Measurements from ENCODE around the gene MRPL22.

The MRPL22 gene

GRCh38 chr5:154956712-154957111 is 15.8 kb downstream of the MRPL22 start:
- no peak for DNase-seq (ENCODE audit: low read depth)
- H3K4me3 ChIP-seq (ENCODE audit: control insufficient read depth, low read depth, low read length) = no peak overlapping the region
- TF ChIP-seq, protein P1, sequence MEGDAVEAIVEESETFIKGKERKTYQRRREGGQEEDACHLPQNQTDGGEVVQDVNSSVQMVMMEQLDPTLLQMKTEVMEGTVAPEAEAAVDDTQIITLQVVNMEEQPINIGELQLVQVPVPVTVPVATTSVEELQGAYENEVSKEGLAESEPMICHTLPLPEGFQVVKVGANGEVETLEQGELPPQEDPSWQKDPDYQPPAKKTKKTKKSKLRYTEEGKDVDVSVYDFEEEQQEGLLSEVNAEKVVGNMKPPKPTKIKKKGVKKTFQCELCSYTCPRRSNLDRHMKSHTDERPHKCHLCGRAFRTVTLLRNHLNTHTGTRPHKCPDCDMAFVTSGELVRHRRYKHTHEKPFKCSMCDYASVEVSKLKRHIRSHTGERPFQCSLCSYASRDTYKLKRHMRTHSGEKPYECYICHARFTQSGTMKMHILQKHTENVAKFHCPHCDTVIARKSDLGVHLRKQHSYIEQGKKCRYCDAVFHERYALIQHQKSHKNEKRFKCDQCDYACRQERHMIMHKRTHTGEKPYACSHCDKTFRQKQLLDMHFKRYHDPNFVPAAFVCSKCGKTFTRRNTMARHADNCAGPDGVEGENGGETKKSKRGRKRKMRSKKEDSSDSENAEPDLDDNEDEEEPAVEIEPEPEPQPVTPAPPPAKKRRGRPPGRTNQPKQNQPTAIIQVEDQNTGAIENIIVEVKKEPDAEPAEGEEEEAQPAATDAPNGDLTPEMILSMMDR (conservative IDR thresholded peaks at IDR 0.05; ENCODE audit: control insufficient read depth, insufficient read depth, low read depth, low read length) = no peak

GRCh38 chr5:154962494-154962893 is 21.6 kb downstream of the MRPL22 start:
- TF ChIP-seq, protein P1 (conservative IDR thresholded peaks at IDR 0.05; ENCODE audit: control insufficient read depth, insufficient read depth, low read depth, low read length) = no peak
- peak; percentile 78 for DNase-seq (ENCODE audit: low read depth)
- H3K4me3 ChIP-seq (ENCODE audit: control insufficient read depth, low read depth, low read length) = no peak overlapping the region

GRCh38 chr5:154966081-154966841 is 25.4 kb downstream of the MRPL22 start:
- no peak overlapping the region for H3K4me3 ChIP-seq (ENCODE audit: control insufficient read depth, low read depth, low read length)
- TF ChIP-seq, protein P1 (conservative IDR thresholded peaks at IDR 0.05; ENCODE audit: control insufficient read depth, insufficient read depth, low read depth, low read length) = no peak
- no peak for DNase-seq (ENCODE audit: low read depth)

DNA sequence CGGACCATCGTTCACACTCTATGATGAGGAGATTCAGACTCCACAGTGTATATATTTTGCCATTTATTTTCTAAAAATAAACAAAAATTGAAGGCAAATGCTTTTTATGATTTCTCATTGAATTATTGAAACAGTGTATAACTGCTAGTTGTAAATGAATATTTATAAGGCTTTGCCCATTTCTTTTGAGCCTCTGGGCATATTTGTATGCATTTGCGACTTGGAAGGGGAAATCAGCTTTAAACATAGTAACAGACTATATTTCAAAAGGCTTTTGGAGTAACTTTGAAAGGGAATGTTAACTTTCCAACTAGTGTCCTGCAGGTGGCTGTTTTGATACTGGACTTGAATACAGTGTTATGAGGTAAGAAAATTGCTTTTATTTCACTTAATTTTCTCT is 26.0 kb downstream of the MRPL22 start:
- TF ChIP-seq, protein P1 (conservative IDR thresholded peaks at IDR 0.05; ENCODE audit: control insufficient read depth, insufficient read depth, low read depth, low read length) = no peak
- no peak overlapping the region for H3K4me3 ChIP-seq (ENCODE audit: control insufficient read depth, low read depth, low read length)
- no peak for DNase-seq (ENCODE audit: low read depth)

GRCh38 chr5:154967421-154968024 is 26.6 kb downstream of the MRPL22 start:
- no peak overlapping the region for H3K4me3 ChIP-seq (ENCODE audit: control insufficient read depth, low read depth, low read length)
- TF ChIP-seq, protein P1 (conservative IDR thresholded peaks at IDR 0.05; ENCODE audit: control insufficient read depth, insufficient read depth, low read depth, low read length) = peak; percentile 58
- peak; percentile 15 for DNase-seq (ENCODE audit: low read depth)

DNA sequence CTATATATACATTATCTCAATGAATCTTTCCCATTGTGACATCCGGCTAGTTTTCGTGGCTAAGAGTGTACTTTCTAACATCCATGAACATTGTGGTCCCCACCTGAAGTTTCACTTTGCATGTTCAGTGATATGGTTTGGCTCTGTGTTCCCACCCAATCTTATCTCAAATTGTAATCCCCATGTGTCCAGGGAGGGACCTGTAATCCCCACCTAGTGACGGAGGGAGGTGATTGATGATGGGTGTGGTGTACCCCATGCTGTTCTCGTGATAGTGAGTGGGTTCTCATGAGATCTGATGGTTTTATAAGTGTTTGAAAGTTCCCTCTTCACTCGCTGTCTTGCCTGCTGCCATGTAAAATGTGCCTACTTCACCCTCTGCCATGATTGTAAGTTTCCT is 28.1 kb downstream of the MRPL22 start:
- H3K4me3 ChIP-seq (ENCODE audit: control insufficient read depth, low read depth, low read length) = no peak overlapping the region
- TF ChIP-seq, protein P1 (conservative IDR thresholded peaks at IDR 0.05; ENCODE audit: control insufficient read depth, insufficient read depth, low read depth, low read length) = no peak
- no peak for DNase-seq (ENCODE audit: low read depth)
